ENCODE measurements around the gene OR56B4.
"Not testable (repeated sequence)": the region's sequence is repeated elsewhere in the genome, so short reads cannot be mapped to it uniquely, and the experiment has no call there.

The OR56B4 gene

GRCh38 chr11:6107384-6107783 is at the start of gene OR56B4:
OR56B4 (plus strand) TSS chr11:6107684; CDS start chr11:6107779, 95 bp downstream.
- not testable (repeated sequence) for H3K27ac ChIP-seq

DNA sequence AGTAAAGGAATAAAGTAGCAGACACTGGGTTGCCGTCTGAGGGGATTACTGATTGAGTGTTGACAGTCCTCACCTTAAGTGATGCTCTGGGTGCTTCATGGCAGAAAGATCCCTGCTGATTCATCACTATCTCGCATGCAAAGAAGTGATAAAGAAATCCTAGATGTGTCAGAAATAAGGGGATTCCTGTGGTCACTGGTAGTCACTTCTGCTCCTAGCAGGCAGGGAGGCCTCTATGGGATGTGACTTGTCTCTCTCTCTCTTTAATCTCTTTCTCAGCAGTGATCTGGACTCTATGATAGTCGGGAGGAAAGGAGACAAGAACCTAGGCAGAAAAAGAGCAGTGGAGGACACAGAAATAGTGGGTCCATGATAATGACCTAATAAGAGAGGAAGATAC is 46.0 kb upstream of the OR56B4 start:
- TF ChIP-seq CTCF (conservative IDR thresholded peaks at IDR 0.05) (no peak), ZFX (IDR thresholded peaks at IDR 0.05) (no peak)
- no peak overlapping the region for H3K27ac ChIP-seq

- TF ChIP-seq ZFX (IDR thresholded peaks at IDR 0.05): no peak
- peak; percentile 7; the same call in 1 of the 2 replicates for TF ChIP-seq CTCF (conservative IDR thresholded peaks at IDR 0.05)
Measured at GRCh38 chr11:6062691-6063358, 44.7 kb upstream of the OR56B4 start.

DNA sequence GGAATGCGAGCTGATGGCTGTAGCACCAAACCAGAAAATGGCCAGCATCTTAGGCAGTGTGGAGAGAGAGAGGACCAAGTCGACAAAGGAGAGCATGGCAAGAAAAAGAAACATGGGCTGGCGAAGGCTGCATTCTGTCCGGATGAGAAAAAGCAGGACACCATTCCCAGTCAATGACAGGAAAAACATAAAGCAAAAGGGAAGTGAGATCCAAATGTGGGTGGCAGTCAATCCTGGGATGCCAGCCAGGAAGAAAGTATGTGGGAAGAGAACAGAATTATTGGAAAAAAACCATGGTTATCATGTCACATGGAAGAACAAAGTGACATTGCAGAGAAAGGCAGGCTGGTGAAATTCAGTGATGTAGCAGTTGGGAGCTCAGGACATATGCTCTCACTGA is 40.0 kb upstream of the OR56B4 start:
- no peak overlapping the region for H3K27ac ChIP-seq
- TF ChIP-seq CTCF (conservative IDR thresholded peaks at IDR 0.05) (no peak), ZFX (IDR thresholded peaks at IDR 0.05) (no peak)

More at GRCh38 chr11:6062691-6063358, 44.7 kb upstream of the OR56B4 start:
- H3K27ac ChIP-seq: no peak overlapping the region

DNA sequence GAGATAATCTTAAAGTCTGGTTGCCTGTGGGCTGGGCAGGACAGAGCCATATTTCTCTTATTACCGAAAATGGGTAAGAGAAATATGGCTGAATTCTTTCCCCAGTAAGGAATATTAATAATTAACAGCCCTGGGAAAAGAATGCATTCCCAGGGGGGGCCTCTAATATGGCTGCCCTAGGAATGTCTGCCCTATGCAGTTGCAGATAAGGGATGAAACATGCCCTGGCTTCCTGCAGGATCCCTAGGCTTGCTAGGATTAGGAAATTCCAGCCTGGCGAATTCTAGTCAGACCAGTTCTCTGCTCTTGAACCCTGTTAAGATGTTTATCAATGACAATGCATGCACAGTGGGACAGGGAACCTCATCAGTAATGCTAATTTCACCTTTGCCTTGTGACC is 31.0 kb upstream of the OR56B4 start:
- H3K27ac ChIP-seq: not testable (repeated sequence)

GRCh38 chr11:6077723-6078122 is 29.8 kb upstream of the OR56B4 start:
- H3K27ac ChIP-seq: no peak overlapping the region
- TF ChIP-seq ZFX (IDR thresholded peaks at IDR 0.05) (no peak), CTCF (conservative IDR thresholded peaks at IDR 0.05) (no peak)

DNA sequence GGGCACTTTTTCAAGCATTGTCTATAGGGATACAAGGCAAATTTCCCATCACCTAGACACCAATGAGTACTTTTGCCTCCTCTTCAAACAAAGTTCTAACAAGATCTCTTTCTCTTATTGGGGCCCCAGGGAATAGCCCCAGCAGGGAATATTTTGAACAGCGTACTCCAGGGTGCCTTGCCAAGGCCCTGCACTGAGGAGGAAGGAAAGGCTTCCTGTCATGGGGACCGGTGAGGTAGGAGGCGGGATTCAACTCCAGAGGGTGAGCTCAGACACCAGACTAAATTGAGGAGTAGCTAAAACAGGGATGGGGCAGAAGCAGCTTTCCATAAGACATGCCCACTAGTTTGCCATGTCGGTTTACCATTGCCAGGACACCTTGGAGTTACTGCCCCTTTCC is 28.0 kb upstream of the OR56B4 start:
- H3K27ac ChIP-seq: no peak overlapping the region
- no peak for TF ChIP-seq CTCF (conservative IDR thresholded peaks at IDR 0.05)

DNA sequence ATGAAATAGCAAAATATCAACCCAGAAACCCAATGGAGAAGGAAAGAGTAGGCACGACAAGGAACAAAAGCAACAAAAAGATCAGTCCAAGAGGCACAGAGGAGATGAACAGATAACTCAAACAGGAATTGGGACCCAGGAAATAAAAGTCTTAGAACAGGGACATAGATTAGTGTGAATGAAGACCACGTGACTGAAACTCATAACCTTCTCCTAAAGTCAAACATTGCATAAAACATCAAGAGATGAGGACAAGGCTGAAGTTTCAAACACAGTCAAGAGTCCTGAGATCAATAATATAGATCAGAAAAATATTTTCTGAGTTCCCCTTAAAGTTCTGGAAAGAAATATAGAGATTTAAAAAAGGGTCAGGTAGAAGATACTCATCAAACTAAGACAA is 24.4 kb upstream of the OR56B4 start:
- TF ChIP-seq ZFX (IDR thresholded peaks at IDR 0.05) (no peak), CTCF (conservative IDR thresholded peaks at IDR 0.05) (no peak)
- no peak overlapping the region for H3K27ac ChIP-seq

Data from C4-2B (cell line).